ENCODE data around the gene UNK.

- TF ChIP-seq POLR2AphosphoS5 (IDR thresholded peaks at IDR 0.05), result peak; percentile 84 to 88
- peak in 1 of 6 experiments; percentile 8 for TF ChIP-seq CTCF (IDR thresholded peaks at IDR 0.05)
- peak; percentile 18 to 76 (median 57) for TF ChIP-seq EP300 (IDR thresholded peaks at IDR 0.05)
These were observed 79.9 kb downstream of the UNK start for GRCh38 chr17:75864448-75864871.

Data from upper lobe of left lung (tissue), 4 donors.